ACHN (cell line): Measurements from ENCODE around the gene LINC00305.

ENCODE experiments used
- DNase-seq: peaks from one replicate; pipeline ENCODE4 v3.0.0-alpha.2; 2015
- in situ Hi-C: cut with HindIII; loops from 2 replicates; pipeline ENCODE4 v1.10.0; 2017; ENCODE audit warnings: low sequenced_read_pairs, low pct_ligation_motif_present, low pct_unique_long_range_greater_than_20kb

Gene LINC00305

DNA sequence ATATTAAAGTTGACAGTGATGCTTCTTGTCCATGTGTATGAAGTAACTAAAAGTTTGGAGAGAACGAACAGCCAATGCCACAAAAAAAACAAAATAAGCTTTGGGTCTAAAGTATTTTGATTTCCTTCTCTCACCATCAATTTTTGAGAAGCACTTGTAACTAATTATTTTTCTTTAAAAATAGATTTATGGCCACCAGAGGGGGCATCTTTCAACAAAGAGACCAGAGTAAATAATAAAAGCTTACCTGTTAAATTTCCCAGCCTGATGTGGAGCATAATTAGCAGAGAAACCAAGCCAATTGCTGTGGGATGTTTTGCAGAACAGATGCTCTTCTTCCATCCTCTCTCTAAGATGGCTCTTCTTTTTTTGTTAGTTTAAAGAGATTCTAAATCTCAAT lies 29.0 kb downstream of the LINC00305 start:
- DNase-seq: no peak
- in situ Hi-C loops: no loop called here

DNA sequence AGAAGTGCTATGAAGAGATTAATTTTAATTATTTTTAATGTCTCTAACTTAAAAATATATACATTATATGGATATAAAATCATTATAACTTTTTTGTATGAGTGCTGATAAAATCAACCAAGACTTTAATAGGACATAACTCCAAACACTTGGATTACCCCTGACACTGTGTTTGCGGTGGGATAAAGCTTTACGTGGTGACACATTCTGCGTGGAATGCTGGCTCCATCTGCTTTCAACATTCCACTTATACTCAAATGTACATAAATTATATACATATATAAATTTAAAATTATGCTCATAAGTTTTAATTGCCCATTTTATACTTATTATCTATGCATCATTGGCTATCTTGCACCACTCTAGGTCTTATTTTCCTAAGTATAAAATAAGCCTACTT lies 30.5 kb downstream of the LINC00305 start:
- in situ Hi-C loops: no loop called here
- DNase-seq: no peak

- DNase-seq: no peak
These were observed 32.2 kb downstream of the LINC00305 start for GRCh38 chr18:64116571-64117175.

DNA sequence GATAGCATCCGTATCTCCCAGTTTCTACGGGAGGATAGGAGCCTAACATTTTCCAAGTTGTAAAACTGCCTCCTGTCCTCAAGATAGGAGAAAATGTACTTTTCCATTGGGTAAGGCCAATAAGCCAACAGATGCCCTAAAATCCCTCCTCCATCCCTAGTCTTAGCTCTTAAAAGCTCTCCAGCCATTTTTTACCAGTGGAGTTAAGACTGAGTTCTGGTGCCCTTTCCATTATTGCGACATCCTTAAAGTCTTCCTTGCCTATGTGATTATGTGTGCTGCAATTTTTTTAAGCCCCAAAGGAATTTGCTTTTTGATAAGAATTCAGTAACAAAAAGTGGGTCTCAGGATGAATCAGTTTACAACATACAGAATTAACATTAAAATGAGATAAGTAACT lies 33.0 kb downstream of the LINC00305 start:
- no peak for DNase-seq
- in situ Hi-C loops: no loop called here

More at GRCh38 chr18:64116571-64117175, 32.2 kb downstream of the LINC00305 start:
- in situ Hi-C loops: no loop called here

DNA sequence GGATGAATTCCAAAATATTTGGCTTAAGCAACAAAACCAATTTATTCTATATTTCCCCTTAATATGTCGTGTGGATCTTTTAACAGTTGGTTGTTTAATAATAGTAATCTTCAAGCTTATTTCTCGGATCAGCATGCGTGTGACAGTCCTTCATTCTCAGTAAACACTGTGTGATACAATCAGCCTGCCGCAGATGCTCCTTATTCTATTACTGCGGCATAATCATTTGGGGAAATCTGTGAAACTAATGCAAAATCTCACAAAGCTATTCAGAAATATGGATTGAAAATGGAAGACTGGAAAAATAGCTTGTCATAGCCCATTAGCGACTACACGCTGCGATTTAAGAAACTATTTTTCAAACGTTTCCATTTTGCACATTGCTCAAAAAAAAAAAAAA lies 36.9 kb downstream of the LINC00305 start:
- in situ Hi-C loops: no loop called here
- no peak for DNase-seq

- no peak for DNase-seq
- in situ Hi-C loops: no loop called here
These were observed 38.0 kb downstream of the LINC00305 start for GRCh38 chr18:64110692-64111480.

DNA sequence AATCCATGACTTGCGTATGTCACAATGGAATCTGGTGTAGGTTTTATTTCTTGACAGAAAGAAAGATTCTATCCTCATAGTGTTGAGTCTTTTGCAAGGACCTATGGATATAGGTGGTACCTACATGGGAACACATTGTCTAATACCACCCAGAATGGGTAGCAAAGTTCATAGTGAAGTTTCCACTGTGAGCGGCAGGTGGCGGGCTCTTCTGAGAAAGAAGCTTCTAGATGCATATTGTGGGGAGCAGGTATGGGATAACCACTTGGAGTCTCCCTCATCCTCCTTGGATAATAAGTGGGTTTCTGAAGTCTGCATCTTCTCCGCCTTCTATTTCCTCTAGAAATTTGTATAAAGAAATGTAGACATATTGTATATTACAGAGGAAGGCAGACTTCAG lies 44.9 kb downstream of the LINC00305 start:
- in situ Hi-C loops: no loop called here
- DNase-seq: no peak

DNA sequence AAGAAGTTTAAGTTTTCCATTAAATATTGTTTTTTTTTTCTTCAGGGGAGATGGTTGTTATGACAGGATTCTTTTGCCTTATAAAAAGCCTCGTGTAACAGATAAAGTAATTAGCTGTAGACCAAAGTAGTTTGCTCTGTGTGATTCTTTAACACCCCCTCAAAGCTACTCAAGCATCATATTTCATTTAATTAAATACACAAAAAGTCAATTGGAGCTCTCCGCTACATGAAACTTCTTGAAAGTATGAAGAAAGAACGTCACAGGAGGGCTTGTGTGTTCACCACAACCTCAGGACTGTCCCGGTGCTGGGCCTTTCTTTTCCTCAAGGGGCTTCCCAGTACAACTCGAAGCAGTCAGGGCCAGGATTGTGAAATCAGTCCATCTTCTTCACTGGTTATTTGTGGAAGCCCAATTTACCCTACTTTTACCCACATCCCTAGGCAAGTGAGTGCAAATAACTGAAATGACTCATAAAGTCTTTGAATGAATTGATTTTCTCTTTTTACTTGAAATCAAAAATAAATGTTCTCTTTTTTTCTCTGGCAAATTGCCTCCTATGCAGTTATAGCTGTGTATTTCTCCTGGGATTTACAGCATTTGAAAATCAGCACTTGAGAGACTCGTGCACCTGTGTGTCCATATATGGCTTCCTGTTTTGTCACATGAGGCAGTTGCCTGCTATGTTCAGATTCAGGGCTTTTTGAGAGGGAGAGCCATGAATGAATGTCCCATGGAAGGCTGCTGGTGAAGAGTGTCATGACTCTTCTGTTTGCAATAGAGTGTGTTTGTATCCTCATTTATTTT lies 48.6 kb downstream of the LINC00305 start:
- no peak for DNase-seq
- in situ Hi-C loops: no loop called here

GRCh38 chr18:64099244-64099643 lies 49.6 kb downstream of the LINC00305 start:
- DNase-seq: no peak
- in situ Hi-C loops: no loop called here

- in situ Hi-C loops: no loop called here
- DNase-seq: no peak
These were observed 51.4 kb downstream of the LINC00305 start for GRCh38 chr18:64097497-64097896.

DNA sequence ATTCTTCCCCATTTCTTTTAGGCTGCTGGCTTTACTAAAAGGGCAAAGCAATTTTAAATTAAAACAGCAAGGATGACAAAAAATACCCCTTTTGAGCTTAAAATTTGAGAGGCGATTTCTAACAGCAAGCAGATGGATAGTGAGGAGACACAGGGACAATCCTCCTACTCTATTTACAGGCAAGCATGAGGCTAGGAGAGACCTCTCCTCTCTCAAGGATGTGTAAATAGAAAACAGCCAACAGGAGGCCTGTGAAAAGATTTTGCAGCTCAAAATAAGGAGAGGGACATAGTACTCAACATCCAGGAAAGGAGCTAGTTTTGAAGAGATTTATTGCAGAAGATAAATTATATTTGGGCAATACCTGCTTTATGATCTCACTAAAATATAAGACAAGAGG lies 53.8 kb downstream of the LINC00305 start:
- no peak for DNase-seq
- in situ Hi-C loops: no loop called here

GRCh38 chr18:64094210-64094609 lies 54.7 kb downstream of the LINC00305 start:
- no peak for DNase-seq
- in situ Hi-C loops: no loop called here

DNA sequence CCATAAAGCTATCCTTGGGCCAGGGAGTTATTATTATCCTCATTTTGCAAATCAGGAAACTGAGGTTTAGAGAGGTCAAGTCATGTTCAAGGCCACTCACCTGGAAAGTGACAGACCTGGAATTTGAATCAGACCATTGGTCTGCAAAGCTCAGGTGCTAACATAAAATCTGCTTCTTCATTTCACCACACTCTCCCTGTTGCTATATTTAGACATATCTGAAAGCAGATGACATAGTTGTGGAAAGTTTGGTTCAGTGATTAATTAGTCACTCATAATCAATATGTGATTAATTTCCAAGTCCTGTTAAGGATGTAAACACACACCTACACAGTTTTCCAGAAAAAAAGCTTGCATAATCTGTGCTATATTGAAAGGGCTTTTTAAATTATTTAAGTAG lies 57.4 kb downstream of the LINC00305 start:
- DNase-seq: no peak
- in situ Hi-C loops: no loop called here

- no peak for DNase-seq
- in situ Hi-C loops: no loop called here
These were observed 58.0 kb downstream of the LINC00305 start for GRCh38 chr18:64090876-64091275.

- in situ Hi-C loops: no loop called here
- no peak for DNase-seq
These were observed 65.0 kb downstream of the LINC00305 start for GRCh38 chr18:64083916-64084315.

DNA sequence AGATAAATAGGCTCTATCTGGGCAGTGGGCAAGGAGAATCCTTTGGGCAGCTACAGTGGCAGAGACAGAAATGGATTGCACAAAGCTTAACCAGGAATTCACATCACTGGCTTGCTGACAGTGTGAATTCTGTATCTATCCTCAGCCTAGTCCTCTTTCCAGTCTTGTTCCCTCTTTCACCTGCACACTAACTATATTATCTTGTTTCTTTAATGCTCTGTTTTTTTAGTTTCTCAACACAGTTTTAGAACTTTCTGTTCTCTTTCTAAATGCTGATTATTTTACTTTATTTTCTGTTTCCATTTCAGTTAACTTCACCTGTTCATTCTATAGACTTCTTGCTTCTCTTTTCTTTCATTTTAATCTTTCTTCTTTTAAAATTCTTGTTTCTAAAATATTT lies 66.4 kb downstream of the LINC00305 start:
- DNase-seq: no peak

DNA sequence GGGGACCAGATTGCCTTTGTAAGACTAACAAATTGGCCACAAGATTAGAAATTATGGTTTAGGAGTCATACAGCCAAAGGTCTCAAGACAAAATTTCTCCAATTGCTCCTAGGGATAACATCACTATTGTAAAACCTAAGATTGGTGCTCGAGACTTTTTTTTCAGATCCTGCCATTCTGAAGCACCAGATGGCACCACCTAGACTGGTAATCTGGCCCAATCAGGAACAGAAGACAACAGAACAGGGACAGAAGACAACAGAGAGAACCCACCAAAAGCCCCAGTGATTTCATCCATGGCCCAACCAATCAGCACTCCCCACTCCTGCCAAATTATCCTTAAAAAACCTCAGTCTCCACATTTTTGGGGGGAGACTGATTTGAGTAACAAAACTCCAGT lies 66.8 kb downstream of the LINC00305 start:
- DNase-seq: no peak
- in situ Hi-C loops: no loop called here

More for the DNA sequence above, 66.4 kb downstream of the LINC00305 start:
- in situ Hi-C loops: no loop called here

DNA sequence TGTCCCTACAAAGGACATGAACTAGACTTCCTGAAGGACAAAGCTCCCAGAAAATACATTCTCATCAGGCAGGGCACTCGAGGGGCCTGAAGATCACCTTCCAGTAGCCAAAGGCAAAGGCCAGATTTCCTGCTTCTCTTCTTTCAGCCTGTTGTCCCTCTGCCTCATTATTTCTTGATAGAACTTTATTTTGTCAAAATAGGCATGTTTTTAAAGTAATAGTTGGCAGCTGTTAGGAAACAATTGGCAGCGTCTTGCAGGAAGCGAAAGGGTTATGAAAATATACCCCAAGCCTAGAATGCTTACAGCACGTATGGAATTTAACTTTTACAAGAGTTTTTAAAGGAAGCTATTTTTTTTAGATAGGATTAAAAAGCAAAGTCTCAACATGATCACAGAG lies 74.9 kb downstream of the LINC00305 start:
- DNase-seq: no peak
- in situ Hi-C loops: no loop called here

- in situ Hi-C loops: no loop called here
- DNase-seq: no peak
These were observed 93.9 kb downstream of the LINC00305 start for GRCh38 chr18:64055019-64055418.
